GM12891 (cell line): ENCODE measurements around the gene MACIR.

Experiments used
- POLR2A ChIP-seq: IDR thresholded peaks from 2 replicates; pipeline ENCODE4 v1.6.1; 2011; ENCODE audit warnings: low read depth, low read length, control low read depth
- POLR2AphosphoS5 ChIP-seq: IDR thresholded peaks from 2 replicates; pipeline ENCODE4 v1.6.1; 2011; ENCODE audit warnings: low read depth, low read length, control low read depth
- SPI1 ChIP-seq: IDR thresholded peaks from 2 replicates; pipeline ENCODE4 v1.6.1; 2011; ENCODE audit warnings: low read depth, low read length, control low read depth
- TAF1 ChIP-seq: IDR thresholded peaks from 2 replicates; pipeline ENCODE4 v1.6.1; 2011; ENCODE audit warnings: low read depth, low read length, control low read depth

DNA sequence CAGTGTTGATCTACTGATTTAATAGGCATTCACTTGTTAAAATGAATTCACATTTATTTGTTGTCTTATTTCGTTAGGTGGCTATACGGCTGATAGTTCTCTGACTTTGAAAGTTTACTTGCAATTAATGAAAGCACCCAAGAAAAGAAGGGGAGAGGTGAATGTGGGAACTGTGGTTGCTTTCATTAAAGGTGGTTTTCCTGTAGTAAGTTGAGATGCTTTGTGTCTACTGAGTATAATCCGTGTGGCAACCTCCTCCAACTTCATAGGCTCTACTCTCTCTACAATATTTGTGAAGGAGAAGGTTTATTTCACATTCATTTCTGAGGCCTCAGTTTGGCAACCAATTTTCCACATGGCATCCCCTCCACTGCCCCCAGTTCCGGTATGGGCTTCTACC, 12.8 kb upstream of the MACIR start:
- no peak for TF ChIP-seq TAF1
- no peak for TF ChIP-seq POLR2A
- TF ChIP-seq POLR2AphosphoS5: no peak
- no peak for TF ChIP-seq SPI1
